Glutamatergic neuron (in vitro differentiated cells): ENCODE results near the gene TGFB2. TPM values are rescaled to one million over a fixed set of nuclear protein-coding genes. Genes with fewer than 3 reads are reported as not detected.

Experiments used
- DNase-seq: peaks from one replicate; pipeline ENCODE4 v3.0.0; 2022
- H3K27ac Mint-ChIP-seq: one replicate; pipeline ENCODE4 v1.8.0; 2020; ENCODE audit warnings: mild to moderate bottlenecking, mixed read lengths, inconsistent platforms; ENCODE audit not compliant: unreplicated experiment
- H3K27me3 Mint-ChIP-seq: one replicate; pipeline ENCODE4 v1.8.0; 2020; ENCODE audit warnings: mild to moderate bottlenecking, moderate library complexity, mixed read lengths, inconsistent platforms; ENCODE audit not compliant: unreplicated experiment
- H3K36me3 Mint-ChIP-seq: one replicate; pipeline ENCODE4 v1.8.0; 2020; ENCODE audit warnings: mild to moderate bottlenecking, mixed read lengths, inconsistent platforms; ENCODE audit not compliant: unreplicated experiment
- H3K4me1 Mint-ChIP-seq: one replicate; pipeline ENCODE4 v1.8.0; 2020; ENCODE audit warnings: mild to moderate bottlenecking, low read depth, mixed read lengths, inconsistent platforms; ENCODE audit not compliant: unreplicated experiment
- H3K4me3 Mint-ChIP-seq: one replicate; pipeline ENCODE4 v1.8.0; 2020; ENCODE audit warnings: mild to moderate bottlenecking, mixed read lengths, inconsistent platforms; ENCODE audit not compliant: unreplicated experiment
- H3K9me3 Mint-ChIP-seq: one replicate; pipeline ENCODE4 v1.8.0; 2020; ENCODE audit warnings: mild to moderate bottlenecking, moderate library complexity, mixed read lengths, inconsistent platforms; ENCODE audit not compliant: unreplicated experiment
- total RNA-seq: library from RNA; stranded (reverse); fragmentation: NEBNext Ultra II Directional; extraction: Animal tissue kit (Norgen Biotek cat#: 25700); gene quantifications from one replicate; pipeline ENCODE4 v1.2.1, GENCODE V29; 2021; ENCODE audit not compliant: unreplicated experiment
- TF ChIP-seq, protein P1 (sequence below): fragments of 200-600 bp; sonication (generic); IDR thresholded peaks from one replicate; pipeline ENCODE4 v1.5.0; 2021; ENCODE audit not compliant: partially characterized antibody, unreplicated experiment

TGFB2 gene
- total RNA-seq, 1 donor from 2014 or later: 2.0 TPM

DNA sequence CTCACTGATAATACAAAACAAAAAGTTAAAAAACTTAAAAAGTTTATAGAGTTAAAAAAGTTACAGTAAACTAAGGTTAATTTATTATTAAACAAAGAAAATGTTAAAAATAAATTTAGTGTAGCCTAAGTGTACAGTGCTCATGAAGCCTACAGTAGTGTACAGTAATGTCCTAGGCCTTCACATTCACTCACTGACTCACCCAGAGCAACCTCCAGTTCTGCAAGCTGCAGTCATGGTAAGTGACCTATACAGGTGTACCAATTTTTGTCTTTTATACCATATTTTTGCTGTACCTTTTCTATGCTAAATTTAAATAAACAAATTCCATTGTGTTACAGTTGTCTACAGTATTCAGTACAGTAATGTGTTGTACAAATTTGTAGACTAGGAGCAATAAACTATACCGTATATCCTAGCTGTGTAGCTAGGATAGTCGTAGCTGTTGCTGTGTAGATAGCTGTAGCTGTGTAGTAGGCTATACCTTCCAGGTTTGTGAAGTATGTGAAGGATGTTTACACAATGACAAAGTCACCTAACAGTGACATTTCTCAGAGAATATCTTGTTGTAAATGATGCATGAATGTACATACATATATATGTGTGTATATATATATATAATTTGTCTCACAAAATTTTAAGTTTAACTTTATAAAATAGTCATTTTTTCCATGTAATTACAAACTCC lies 140.2 kb downstream of the TGFB2 start:
- DNase-seq: no peak
- H3K4me1 Mint-ChIP-seq: no peaks in the 10 kb centered on the region
- TF ChIP-seq, protein P1, sequence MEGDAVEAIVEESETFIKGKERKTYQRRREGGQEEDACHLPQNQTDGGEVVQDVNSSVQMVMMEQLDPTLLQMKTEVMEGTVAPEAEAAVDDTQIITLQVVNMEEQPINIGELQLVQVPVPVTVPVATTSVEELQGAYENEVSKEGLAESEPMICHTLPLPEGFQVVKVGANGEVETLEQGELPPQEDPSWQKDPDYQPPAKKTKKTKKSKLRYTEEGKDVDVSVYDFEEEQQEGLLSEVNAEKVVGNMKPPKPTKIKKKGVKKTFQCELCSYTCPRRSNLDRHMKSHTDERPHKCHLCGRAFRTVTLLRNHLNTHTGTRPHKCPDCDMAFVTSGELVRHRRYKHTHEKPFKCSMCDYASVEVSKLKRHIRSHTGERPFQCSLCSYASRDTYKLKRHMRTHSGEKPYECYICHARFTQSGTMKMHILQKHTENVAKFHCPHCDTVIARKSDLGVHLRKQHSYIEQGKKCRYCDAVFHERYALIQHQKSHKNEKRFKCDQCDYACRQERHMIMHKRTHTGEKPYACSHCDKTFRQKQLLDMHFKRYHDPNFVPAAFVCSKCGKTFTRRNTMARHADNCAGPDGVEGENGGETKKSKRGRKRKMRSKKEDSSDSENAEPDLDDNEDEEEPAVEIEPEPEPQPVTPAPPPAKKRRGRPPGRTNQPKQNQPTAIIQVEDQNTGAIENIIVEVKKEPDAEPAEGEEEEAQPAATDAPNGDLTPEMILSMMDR: no peak
- no peak overlapping the region for H3K27ac Mint-ChIP-seq
- no peaks in the 10 kb centered on the region for H3K9me3 Mint-ChIP-seq
- no peaks in the 10 kb centered on the region for H3K36me3 Mint-ChIP-seq
- no peak overlapping the region for H3K4me3 Mint-ChIP-seq
- H3K27me3 Mint-ChIP-seq: no peaks in the 10 kb centered on the region

DNA sequence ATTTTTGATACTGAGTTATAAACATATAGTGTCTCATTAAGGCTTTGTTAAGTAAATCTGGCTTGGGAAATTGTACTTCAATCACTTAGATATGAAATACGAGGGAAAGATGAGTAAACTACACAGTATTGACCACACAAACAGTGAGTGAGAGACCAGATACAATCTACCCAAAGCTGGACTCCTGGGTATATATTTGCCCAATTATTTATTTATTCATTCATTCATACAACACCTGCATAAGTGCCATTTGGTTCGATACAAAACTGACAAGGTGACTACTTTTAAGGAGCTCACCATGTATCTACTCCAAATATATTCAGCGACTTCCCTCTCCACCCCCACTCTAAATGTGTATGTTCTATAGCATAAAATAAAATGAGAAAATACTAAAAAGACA lies 143.4 kb downstream of the TGFB2 start:
- H3K27ac Mint-ChIP-seq: no peak overlapping the region
- no peaks in the 10 kb centered on the region for H3K9me3 Mint-ChIP-seq
- no peaks in the 10 kb centered on the region for H3K27me3 Mint-ChIP-seq
- H3K4me1 Mint-ChIP-seq: no peaks in the 10 kb centered on the region
- DNase-seq: no peak
- no peak overlapping the region for H3K4me3 Mint-ChIP-seq
- H3K36me3 Mint-ChIP-seq: no peaks in the 10 kb centered on the region
- TF ChIP-seq, protein P1: no peak

DNA sequence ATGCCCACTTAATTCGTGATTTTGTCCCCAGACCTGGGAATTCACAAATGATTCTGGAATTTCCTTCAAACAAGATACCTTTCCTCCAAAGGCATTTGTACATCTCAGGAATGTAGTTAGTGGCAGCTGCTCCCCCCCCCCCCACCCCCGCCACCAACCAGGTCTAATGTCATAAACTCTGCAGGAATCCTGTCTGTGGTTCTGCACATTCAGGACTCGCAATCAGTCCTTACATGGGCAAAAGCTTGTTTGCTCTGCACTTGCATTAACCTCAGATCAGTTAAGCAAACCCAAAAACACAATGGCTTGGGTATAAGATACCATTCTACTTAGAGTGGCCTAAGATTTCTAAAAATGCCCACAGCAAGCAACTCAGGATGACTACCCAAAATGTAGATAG lies 143.8 kb downstream of the TGFB2 start:
- H3K27ac Mint-ChIP-seq: no peak overlapping the region
- no peaks in the 10 kb centered on the region for H3K9me3 Mint-ChIP-seq
- H3K4me3 Mint-ChIP-seq: no peak overlapping the region
- no peak for DNase-seq
- no peaks in the 10 kb centered on the region for H3K36me3 Mint-ChIP-seq
- H3K4me1 Mint-ChIP-seq: no peaks in the 10 kb centered on the region
- H3K27me3 Mint-ChIP-seq: no peaks in the 10 kb centered on the region
- TF ChIP-seq, protein P1: no peak

DNA sequence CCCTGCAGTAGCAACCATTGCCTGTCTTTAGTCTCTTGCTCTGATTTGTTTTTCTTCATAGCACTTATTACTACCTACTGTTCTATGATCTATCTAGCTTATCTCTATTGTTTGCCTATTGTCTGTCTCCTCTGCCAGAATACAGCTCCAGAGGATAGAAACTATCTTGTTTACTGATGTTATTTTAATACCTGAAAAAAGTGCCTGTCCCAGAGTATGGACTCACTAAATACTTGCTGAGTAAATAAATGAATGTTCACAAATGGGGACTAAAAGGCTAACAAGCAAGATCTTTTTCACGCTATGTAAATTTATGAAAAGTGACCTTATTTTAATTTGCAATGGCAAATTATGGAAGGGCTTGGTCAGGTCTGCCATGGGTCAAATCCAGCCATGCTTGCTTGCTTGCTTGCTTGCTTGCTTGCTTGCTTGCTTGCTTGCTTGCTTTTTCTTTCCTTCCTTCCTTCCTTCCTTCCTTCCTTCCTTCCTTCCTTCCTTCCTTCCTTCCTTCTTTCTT lies 145.3 kb downstream of the TGFB2 start:
- Mint-ChIP-seq H3K36me3 (no peaks in the 10 kb centered on the region), H3K9me3 (no peaks in the 10 kb centered on the region), H3K4me3 (no peak overlapping the region), H3K4me1 (no peaks in the 10 kb centered on the region), H3K27me3 (no peaks in the 10 kb centered on the region), H3K27ac (no peak overlapping the region)
- TF ChIP-seq, protein P1: no peak
- no peak for DNase-seq

DNA sequence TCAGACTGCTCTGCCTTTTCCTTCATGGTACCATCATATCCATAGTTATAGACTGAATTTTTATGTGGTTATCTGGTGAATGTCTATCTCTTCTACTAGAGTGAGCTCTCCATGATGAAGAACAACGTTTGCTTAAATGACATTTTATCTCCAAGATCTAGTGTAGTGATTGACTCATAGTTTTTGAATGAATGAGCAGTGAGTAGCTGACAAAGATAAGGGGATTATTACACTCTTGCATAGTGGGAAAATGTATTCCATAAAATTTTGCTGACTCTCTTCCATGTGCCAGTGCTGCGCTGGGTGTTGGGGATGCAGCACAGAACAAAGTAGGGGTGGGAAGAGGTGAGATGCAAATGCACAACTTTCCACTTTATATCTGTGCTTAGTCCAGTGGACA lies 147.7 kb downstream of the TGFB2 start:
- TF ChIP-seq, protein P1: no peak
- Mint-ChIP-seq H3K9me3 (no peaks in the 10 kb centered on the region), H3K27me3 (no peaks in the 10 kb centered on the region), H3K4me1 (no peaks in the 10 kb centered on the region), H3K36me3 (no peaks in the 10 kb centered on the region), H3K27ac (no peak overlapping the region), H3K4me3 (no peak overlapping the region)
- DNase-seq: no peak
